Neural progenitor cell (in vitro differentiated cells): Measurements from ENCODE around the gene ZNF511. TPM values are rescaled to one million over a fixed set of nuclear protein-coding genes. Genes with fewer than 3 reads are reported as not detected.

ENCODE experiments used
- DNase-seq: peaks from one replicate; pipeline ENCODE4 v3.0.0-alpha.2; 2016; ENCODE audit warnings: low spot score
- H2AFZ ChIP-seq: fragments of 200-600 bp; sonication (generic); replicated peaks from 2 replicates; pipeline ENCODE4 v1.6.1; 2016; ENCODE audit warnings: antibody characterized with exemption
- H3F3A ChIP-seq: fragments of 200-600 bp; sonication (generic); 2 replicates; pipeline ENCODE4 v1.6.1; 2016; ENCODE audit warnings: antibody characterized with exemption, low read depth
- H3K27ac ChIP-seq: fragments of 200-600 bp; sonication (generic); 2 replicates; pipeline ENCODE4 v1.5.1; 2016; ENCODE audit warnings: mild to moderate bottlenecking
- H3K27me3 ChIP-seq: fragments of 200-600 bp; sonication (generic); 2 replicates; pipeline ENCODE4 v1.6.1; 2016; ENCODE audit warnings: mild to moderate bottlenecking, moderate library complexity
- H3K36me3 ChIP-seq: fragments of 200-600 bp; sonication (generic); 2 replicates; pipeline ENCODE4 v1.5.1; 2016
- H3K4me1 ChIP-seq: fragments of 200-600 bp; sonication (generic); 2 replicates; pipeline ENCODE4 v1.6.1; 2016; ENCODE audit warnings: mixed run types
- H3K4me2 ChIP-seq: fragments of 200-600 bp; sonication (generic); 2 replicates; pipeline ENCODE4 v1.6.1; 2016
- H3K4me3 ChIP-seq: fragments of 200-600 bp; sonication (generic); 2 replicates; pipeline ENCODE4 v1.5.1; 2016
- H3K79me2 ChIP-seq: fragments of 200-600 bp; sonication (generic); 2 replicates; pipeline ENCODE4 v1.6.1; 2016; ENCODE audit warnings: low read depth
- H3K9ac ChIP-seq: fragments of 200-600 bp; sonication (generic); 2 replicates; pipeline ENCODE4 v1.6.1; 2016
- H3K9me3 ChIP-seq: fragments of 200-600 bp; sonication (generic); 2 replicates; pipeline ENCODE4 v1.5.1; 2016; ENCODE audit warnings: low read depth
- H4K20me1 ChIP-seq: fragments of 200-600 bp; sonication (generic); 2 replicates; pipeline ENCODE4 v1.6.1; 2016; ENCODE audit warnings: low read depth
- H3K27ac Mint-ChIP-seq: 3 replicates; pipeline ENCODE4 v1.8.0; 2021; ENCODE audit warnings: mixed read lengths
- H3K27me3 Mint-ChIP-seq: 2 replicates; pipeline ENCODE4 v1.8.0; 2022; ENCODE audit warnings: low read depth, mild to moderate bottlenecking, inconsistent platforms, moderate library complexity, mixed read lengths; ENCODE audit not compliant: insufficient read depth
- H3K36me3 Mint-ChIP-seq: 3 replicates; pipeline ENCODE4 v1.8.0; 2021; ENCODE audit warnings: mixed read lengths
- H3K4me1 Mint-ChIP-seq: 3 replicates; pipeline ENCODE4 v1.8.0; 2021; ENCODE audit warnings: mixed read lengths
- H3K4me3 Mint-ChIP-seq: 3 replicates; pipeline ENCODE4 v1.8.0; 2021; ENCODE audit warnings: mild to moderate bottlenecking, moderate library complexity, mixed read lengths
- H3K9me3 Mint-ChIP-seq: 3 replicates; pipeline ENCODE4 v1.8.0; 2020; ENCODE audit warnings: mixed read lengths
- CTCF ChIP-seq: fragments of 200-600 bp; sonication (generic); IDR thresholded peaks from 2 replicates; pipeline ENCODE4 v1.5.1; 2017; ENCODE audit warnings: antibody characterized with exemption, mild to moderate bottlenecking
- EZH2 ChIP-seq: fragments of 200-600 bp; sonication (generic); IDR thresholded peaks from 2 replicates; pipeline ENCODE4 v1.6.1; 2017; ENCODE audit warnings: antibody characterized with exemption, mild to moderate bottlenecking, moderate library complexity
- EZH2phosphoT487 ChIP-seq: fragments of 200-600 bp; sonication (generic); IDR thresholded peaks from 2 replicates; pipeline ENCODE4 v1.6.1; 2017; ENCODE audit warnings: antibody characterized with exemption
- total RNA-seq: library from RNA; depleted of rRNA; stranded (reverse); fragments of >200 nt; gene quantifications from 2 replicates; pipeline ENCODE4 v1.2.3, GENCODE V29; 2015; ENCODE audit warnings: low replicate concordance

Gene ZNF511
- total RNA-seq, 1 donor from 2014 or later: 44.4 TPM

GRCh38 chr10:133277277-133277992 is 31.3 kb upstream of the ZNF511 start:
- H4K20me1 ChIP-seq: peaks cover 8% of the 10 kb centered on the region
- TF ChIP-seq EZH2: no peak
- TF ChIP-seq CTCF: no peak
- TF ChIP-seq EZH2phosphoT487: no peak
- Mint-ChIP-seq H3K27me3 (peaks cover 7% of the 10 kb centered on the region), H3K9me3 (no peaks in the 10 kb centered on the region), H3K27ac (no peak overlapping the region), H3K4me1 (peaks cover 2% of the 10 kb centered on the region), H3K4me3 (no peak overlapping the region), H3K36me3 (peaks cover 2% of the 10 kb centered on the region)
- DNase-seq: no peak
- peak overlapping the region; percentile 85 for H3K4me2 ChIP-seq
- no peaks in the 10 kb centered on the region for H3K9me3 ChIP-seq
- no peak overlapping the region for H3K4me3 ChIP-seq
- H2AFZ ChIP-seq: no peak overlapping the region
- peaks cover 22% of the 10 kb centered on the region for H3K4me1 ChIP-seq
- H3K79me2 ChIP-seq: no peaks in the 10 kb centered on the region
- no peak overlapping the region for H3K27ac ChIP-seq
- no peak overlapping the region for H3K9ac ChIP-seq
- H3K27me3 ChIP-seq: peaks cover 22% of the 10 kb centered on the region
- H3F3A ChIP-seq: peaks cover 15% of the 10 kb centered on the region
- no peaks in the 10 kb centered on the region for H3K36me3 ChIP-seq

GRCh38 chr10:133277993-133278576 is 30.6 kb upstream of the ZNF511 start:
- H3K4me3 Mint-ChIP-seq: no peak overlapping the region
- H3K36me3 Mint-ChIP-seq: peaks cover 2% of the 10 kb centered on the region
- Histone ChIP-seq H3K79me2 (no peaks in the 10 kb centered on the region), H3K4me3 (no peak overlapping the region), H3K4me1 (peaks cover 22% of the 10 kb centered on the region), H3K9me3 (no peaks in the 10 kb centered on the region), H4K20me1 (peaks cover 8% of the 10 kb centered on the region), H3K36me3 (no peaks in the 10 kb centered on the region), H3K27me3 (peaks cover 22% of the 10 kb centered on the region), H3K27ac (no peak overlapping the region), H2AFZ (no peak overlapping the region), H3K9ac (no peak overlapping the region), H3K4me2 (no peak overlapping the region), H3F3A (peaks cover 15% of the 10 kb centered on the region)
- H3K27me3 Mint-ChIP-seq: peaks cover 7% of the 10 kb centered on the region
- no peaks in the 10 kb centered on the region for H3K9me3 Mint-ChIP-seq
- peaks cover 2% of the 10 kb centered on the region for H3K4me1 Mint-ChIP-seq
- DNase-seq: no peak
- TF ChIP-seq EZH2phosphoT487 (no peak), EZH2 (no peak), CTCF (no peak)
- H3K27ac Mint-ChIP-seq: no peak overlapping the region

- Mint-ChIP-seq H3K27ac (no peak overlapping the region), H3K9me3 (no peaks in the 10 kb centered on the region), H3K4me3 (no peak overlapping the region), H3K27me3 (peaks cover 7% of the 10 kb centered on the region), H3K36me3 (peaks cover 3% of the 10 kb centered on the region), H3K4me1 (peaks cover 2% of the 10 kb centered on the region)
- Histone ChIP-seq H3K36me3 (no peaks in the 10 kb centered on the region), H3K4me1 (peaks cover 22% of the 10 kb centered on the region), H3K4me3 (no peak overlapping the region), H4K20me1 (peaks cover 8% of the 10 kb centered on the region), H3K27me3 (peaks cover 22% of the 10 kb centered on the region), H3K79me2 (no peaks in the 10 kb centered on the region), H2AFZ (no peak overlapping the region), H3K27ac (no peak overlapping the region), H3K9me3 (no peaks in the 10 kb centered on the region), H3F3A (peaks cover 15% of the 10 kb centered on the region), H3K9ac (no peak overlapping the region), H3K4me2 (no peak overlapping the region)
- TF ChIP-seq EZH2phosphoT487 (no peak), EZH2 (no peak), CTCF (no peak)
- no peak for DNase-seq
Measured at GRCh38 chr10:133278577-133279265, 30.0 kb upstream of the ZNF511 start.
